Measurements from ENCODE around the gene STK39. TPM values are rescaled to one million over a fixed set of nuclear protein-coding genes. Genes with fewer than 3 reads are reported as not detected.
A peak's percentile ranks its signal among the peaks of the same experiment; 100 is the strongest.

STK39 gene
- total RNA-seq, 2 experiments from 2014 or later = 27.0 to 27.1 TPM

GRCh38 chr2:168152902-168153530, 94.4 kb downstream of the STK39 start:
- no peak for DNase-seq
- Mint-ChIP-seq H3K9me3 (no peaks in the 10 kb centered on the region), H3K4me3 (no peak overlapping the region), H3K27me3 (no peaks in the 10 kb centered on the region), H3K27ac (no peak overlapping the region), H3K4me1 (peaks cover 9% of the 10 kb centered on the region), H3K36me3 (peaks cover 11% of the 10 kb centered on the region)

GRCh38 chr2:168149986-168150385, 97.4 kb downstream of the STK39 start:
- H3K27ac Mint-ChIP-seq = no peak overlapping the region
- no peaks in the 10 kb centered on the region for H3K27me3 Mint-ChIP-seq
- no peak for DNase-seq
- no peaks in the 10 kb centered on the region for H3K9me3 Mint-ChIP-seq
- H3K36me3 Mint-ChIP-seq = peaks cover 5% of the 10 kb centered on the region
- H3K4me3 Mint-ChIP-seq = no peak overlapping the region
- H3K4me1 Mint-ChIP-seq = no peaks in the 10 kb centered on the region

- Mint-ChIP-seq H3K4me1 (no peaks in the 10 kb centered on the region), H3K27me3 (no peaks in the 10 kb centered on the region), H3K9me3 (no peaks in the 10 kb centered on the region), H3K36me3 (peaks cover 5% of the 10 kb centered on the region), H3K27ac (no peak overlapping the region), H3K4me3 (no peak overlapping the region)
- no peak for DNase-seq
These were observed 98.0 kb downstream of the STK39 start for GRCh38 chr2:168149150-168149974.

GRCh38 chr2:168147830-168148794, 99.3 kb downstream of the STK39 start:
- no peaks in the 10 kb centered on the region for H3K4me1 Mint-ChIP-seq
- H3K27me3 Mint-ChIP-seq = no peaks in the 10 kb centered on the region
- H3K36me3 Mint-ChIP-seq = peaks cover 5% of the 10 kb centered on the region
- no peak overlapping the region for H3K27ac Mint-ChIP-seq
- DNase-seq = no peak
- no peak overlapping the region for H3K4me3 Mint-ChIP-seq
- H3K9me3 Mint-ChIP-seq = no peaks in the 10 kb centered on the region

- Mint-ChIP-seq H3K4me1 (no peaks in the 10 kb centered on the region), H3K36me3 (peaks cover 5% of the 10 kb centered on the region), H3K27me3 (no peaks in the 10 kb centered on the region), H3K27ac (no peak overlapping the region), H3K9me3 (no peaks in the 10 kb centered on the region), H3K4me3 (no peak overlapping the region)
- no peak for DNase-seq
These were observed 100.2 kb downstream of the STK39 start for GRCh38 chr2:168146892-168147810.

GRCh38 chr2:168145426-168146310, 101.7 kb downstream of the STK39 start:
- no peak overlapping the region for H3K4me3 Mint-ChIP-seq
- H3K27me3 Mint-ChIP-seq = no peaks in the 10 kb centered on the region
- DNase-seq = no peak
- no peaks in the 10 kb centered on the region for H3K36me3 Mint-ChIP-seq
- H3K4me1 Mint-ChIP-seq = no peaks in the 10 kb centered on the region
- no peaks in the 10 kb centered on the region for H3K9me3 Mint-ChIP-seq
- no peak overlapping the region for H3K27ac Mint-ChIP-seq

- Mint-ChIP-seq H3K36me3 (no peaks in the 10 kb centered on the region), H3K4me3 (no peak overlapping the region), H3K27ac (no peak overlapping the region), H3K4me1 (no peaks in the 10 kb centered on the region), H3K27me3 (no peaks in the 10 kb centered on the region), H3K9me3 (no peaks in the 10 kb centered on the region)
- DNase-seq = no peak
These were observed 102.4 kb downstream of the STK39 start for GRCh38 chr2:168145011-168145410.

GRCh38 chr2:168143813-168144212, 103.6 kb downstream of the STK39 start:
- Mint-ChIP-seq H3K27ac (no peak overlapping the region), H3K27me3 (no peaks in the 10 kb centered on the region), H3K9me3 (no peaks in the 10 kb centered on the region), H3K36me3 (peaks cover 2% of the 10 kb centered on the region), H3K4me1 (no peaks in the 10 kb centered on the region), H3K4me3 (no peak overlapping the region)
- DNase-seq = no peak

- Mint-ChIP-seq H3K36me3 (peaks cover 2% of the 10 kb centered on the region), H3K27ac (no peak overlapping the region), H3K27me3 (no peaks in the 10 kb centered on the region), H3K4me3 (no peak overlapping the region), H3K9me3 (no peaks in the 10 kb centered on the region), H3K4me1 (peaks cover 6% of the 10 kb centered on the region)
- no peak for DNase-seq
These were observed 106.5 kb downstream of the STK39 start for GRCh38 chr2:168140892-168141291.

- H3K27me3 Mint-ChIP-seq = no peaks in the 10 kb centered on the region
- H3K4me3 Mint-ChIP-seq = no peak overlapping the region
- H3K9me3 Mint-ChIP-seq = no peaks in the 10 kb centered on the region
- H3K36me3 Mint-ChIP-seq = peaks cover 2% of the 10 kb centered on the region
- DNase-seq = no peak
- H3K27ac Mint-ChIP-seq = no peak overlapping the region
- peaks cover 6% of the 10 kb centered on the region for H3K4me1 Mint-ChIP-seq
These were observed 107.5 kb downstream of the STK39 start for GRCh38 chr2:168139852-168140251.

- Mint-ChIP-seq H3K36me3 (peaks cover 2% of the 10 kb centered on the region), H3K4me1 (peaks cover 6% of the 10 kb centered on the region), H3K27me3 (no peaks in the 10 kb centered on the region), H3K4me3 (no peak overlapping the region), H3K27ac (no peak overlapping the region), H3K9me3 (no peaks in the 10 kb centered on the region)
- DNase-seq = no peak
These were observed 108.5 kb downstream of the STK39 start for GRCh38 chr2:168138901-168139300.

- Mint-ChIP-seq H3K9me3 (no peaks in the 10 kb centered on the region), H3K27me3 (no peaks in the 10 kb centered on the region), H3K36me3 (peaks cover 5% of the 10 kb centered on the region), H3K4me3 (no peak overlapping the region), H3K27ac (no peak overlapping the region), H3K4me1 (peaks cover 6% of the 10 kb centered on the region)
- no peak for DNase-seq
These were observed 109.0 kb downstream of the STK39 start for GRCh38 chr2:168138374-168138773.

- peaks cover 8% of the 10 kb centered on the region for H3K36me3 Mint-ChIP-seq
- no peaks in the 10 kb centered on the region for H3K27me3 Mint-ChIP-seq
- H3K9me3 Mint-ChIP-seq = no peaks in the 10 kb centered on the region
- H3K27ac Mint-ChIP-seq = peak overlapping the region; percentile 49
- H3K4me1 Mint-ChIP-seq = peaks cover 6% of the 10 kb centered on the region
- no peak for DNase-seq
- H3K4me3 Mint-ChIP-seq = no peak overlapping the region
These were observed 109.8 kb downstream of the STK39 start for GRCh38 chr2:168137510-168138180.

All from activated naive CD8-positive, alpha-beta T cell treated with anti-CD3 and anti-CD28 coated beads for 36 hours (primary cell).